GM19395 (cell line): ENCODE data around the gene SURF2.
A peak's percentile ranks its signal among the peaks of the same experiment; 100 is the strongest.
"Not testable (repeated sequence)": the region's sequence is repeated elsewhere in the genome, so short reads cannot be mapped to it uniquely, and the experiment has no call there.

Source experiments
- ATAC-seq: cut with Tn5 transposase; IDR thresholded peaks from one replicate; pipeline ENCODE4 v1.9.1; 2021; ENCODE audit warnings: mild to moderate bottlenecking, moderate library complexity; ENCODE audit not compliant: unreplicated experiment

SURF2 gene

DNA sequence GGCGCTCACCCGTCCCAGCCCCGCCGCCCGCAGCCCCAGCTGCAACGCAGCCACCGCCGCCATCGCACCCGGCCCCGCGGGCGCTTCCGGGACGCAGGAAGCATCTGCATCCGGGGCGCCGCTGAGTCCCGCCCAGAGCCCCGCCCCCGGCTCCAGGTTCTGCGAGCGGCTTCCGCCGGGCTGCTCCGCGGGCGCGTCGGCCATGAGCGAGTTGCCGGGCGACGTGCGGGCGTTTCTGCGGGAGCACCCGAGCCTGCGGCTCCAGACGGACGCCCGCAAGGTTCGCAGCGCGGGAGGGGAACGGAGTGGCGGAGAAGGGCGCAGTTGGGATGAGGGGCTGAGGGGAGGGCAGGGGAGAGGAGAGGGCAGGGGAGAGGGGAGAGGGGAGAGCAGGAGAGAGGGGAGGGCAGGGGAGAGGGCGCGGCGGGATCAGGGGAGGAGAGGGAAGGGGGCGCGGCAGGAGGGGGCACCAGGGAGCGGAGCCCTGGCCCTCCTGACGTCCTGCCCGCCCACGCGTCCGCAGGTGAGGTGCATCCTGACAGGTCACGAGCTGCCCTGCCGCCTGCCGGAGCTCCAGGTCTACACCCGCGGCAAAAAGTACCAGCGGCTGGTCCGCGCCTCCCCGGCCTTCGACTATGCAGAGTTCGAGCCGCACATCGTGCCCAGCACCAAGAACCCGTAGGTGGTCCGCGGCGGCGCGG lies at the start of gene SURF2, which contains the start of gene SURF1:
SURF2 (plus strand) TSS at position 160 of the 701 bp plus-strand sequence; CDS start at position 203, 43 bp downstream.
SURF1 (minus strand) TSS at position 97 of the 701 bp plus-strand sequence; CDS start at position 63, 34 bp downstream.
- peak; percentile 47 for ATAC-seq

DNA sequence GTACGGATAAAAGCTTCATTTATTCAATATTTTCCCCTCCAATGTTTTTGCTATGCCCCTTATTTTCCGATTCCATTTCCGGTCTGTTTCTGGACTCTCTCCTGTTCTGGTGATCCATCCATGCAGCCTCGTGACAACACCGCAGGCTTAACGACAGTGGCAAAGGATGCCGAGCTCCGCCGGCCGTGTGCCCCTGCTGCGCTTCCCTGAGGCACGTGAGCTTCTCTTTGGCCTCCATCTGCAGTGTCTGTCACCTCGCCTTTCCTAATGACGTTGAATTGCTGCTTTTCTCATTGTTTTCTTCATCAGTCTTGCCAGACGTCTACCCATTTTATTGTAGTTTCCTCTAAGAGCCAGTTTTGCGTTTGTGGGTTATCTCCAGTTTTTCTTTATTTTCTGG lies 49.0 kb upstream of the SURF2 start:
- ATAC-seq = no peak

DNA sequence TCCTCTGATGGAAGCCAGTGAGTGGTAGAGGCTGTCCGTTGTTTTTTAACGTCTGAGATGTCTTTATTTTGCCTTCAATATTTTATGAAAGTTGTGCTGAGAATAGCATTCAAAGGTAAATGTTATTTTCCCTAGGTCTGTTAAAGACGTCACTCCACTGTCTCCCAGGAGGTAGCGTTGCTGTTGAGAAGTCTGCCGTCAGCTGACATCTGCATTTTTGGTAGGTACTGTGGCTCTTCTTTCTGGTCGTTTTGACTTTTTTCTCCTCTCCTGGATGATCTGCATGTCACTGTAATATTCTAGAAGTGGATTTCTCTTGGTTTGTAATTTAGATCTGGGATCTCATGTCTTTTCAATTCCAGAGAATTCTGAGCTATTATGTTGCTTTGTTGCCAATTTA lies 46.7 kb upstream of the SURF2 start:
- ATAC-seq = no peak

DNA sequence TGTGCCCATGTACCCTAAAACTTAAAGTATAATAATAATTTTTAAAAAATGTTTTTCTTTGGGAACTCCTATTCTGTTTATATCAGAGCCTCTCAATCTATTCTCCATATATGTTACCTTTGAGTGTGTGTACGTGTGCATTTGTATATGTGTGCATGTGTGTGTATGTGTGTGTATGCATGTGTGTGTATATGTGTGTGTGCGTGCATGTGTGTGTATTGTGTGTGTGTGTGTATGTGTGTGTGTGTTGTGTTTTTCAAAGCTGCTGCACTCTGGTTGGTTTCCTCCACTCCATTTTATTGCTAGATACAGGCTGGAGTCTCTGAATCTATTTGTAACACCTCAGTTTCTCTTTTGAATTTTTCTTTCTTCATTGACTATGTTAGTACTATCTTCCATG lies 40.4 kb upstream of the SURF2 start:
- ATAC-seq = no peak

DNA sequence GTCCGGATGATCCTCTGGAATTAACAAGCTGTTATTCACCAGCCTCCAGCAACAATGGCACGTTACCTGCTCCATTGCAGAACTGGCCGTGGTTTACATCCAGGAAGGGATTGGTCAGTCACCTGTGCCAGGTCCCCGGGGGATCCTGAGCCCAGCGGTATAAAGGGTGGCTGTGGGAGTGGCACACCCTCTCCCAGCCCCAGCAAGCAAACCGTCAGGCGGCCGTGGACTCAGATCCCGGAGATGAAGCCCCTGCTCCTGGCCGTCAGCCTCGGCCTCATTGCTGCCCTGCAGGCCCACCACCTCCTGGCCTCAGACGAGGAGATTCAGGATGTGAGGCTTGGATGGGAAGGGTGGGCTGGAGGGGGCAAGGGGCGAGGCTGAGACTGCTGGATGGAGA lies 38.8 kb upstream of the SURF2 start:
- not testable (repeated sequence) for ATAC-seq

DNA sequence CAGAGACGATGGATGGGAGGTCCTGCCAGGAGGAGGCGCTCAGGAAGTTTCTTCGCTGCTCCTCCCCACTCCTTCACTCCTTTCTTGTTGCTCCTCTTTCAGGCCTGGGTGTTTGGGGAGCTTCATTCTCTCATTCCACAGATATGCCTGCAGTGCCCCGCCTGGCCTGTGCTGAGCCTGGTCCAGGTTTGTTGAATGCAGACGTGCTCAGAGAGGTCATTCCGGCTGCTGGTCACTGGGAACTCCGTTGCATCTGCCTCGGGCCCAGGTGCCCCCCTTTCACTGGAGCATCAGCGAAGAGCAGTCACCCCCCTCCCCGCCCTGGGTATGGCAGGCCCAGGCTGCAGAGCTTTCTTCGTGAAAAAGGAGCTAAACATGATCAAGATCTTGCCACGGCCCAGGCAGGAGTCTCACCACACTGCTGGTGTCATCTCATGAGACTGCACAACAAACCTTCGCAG lies 35.9 kb upstream of the SURF2 start:
- no peak for ATAC-seq

DNA sequence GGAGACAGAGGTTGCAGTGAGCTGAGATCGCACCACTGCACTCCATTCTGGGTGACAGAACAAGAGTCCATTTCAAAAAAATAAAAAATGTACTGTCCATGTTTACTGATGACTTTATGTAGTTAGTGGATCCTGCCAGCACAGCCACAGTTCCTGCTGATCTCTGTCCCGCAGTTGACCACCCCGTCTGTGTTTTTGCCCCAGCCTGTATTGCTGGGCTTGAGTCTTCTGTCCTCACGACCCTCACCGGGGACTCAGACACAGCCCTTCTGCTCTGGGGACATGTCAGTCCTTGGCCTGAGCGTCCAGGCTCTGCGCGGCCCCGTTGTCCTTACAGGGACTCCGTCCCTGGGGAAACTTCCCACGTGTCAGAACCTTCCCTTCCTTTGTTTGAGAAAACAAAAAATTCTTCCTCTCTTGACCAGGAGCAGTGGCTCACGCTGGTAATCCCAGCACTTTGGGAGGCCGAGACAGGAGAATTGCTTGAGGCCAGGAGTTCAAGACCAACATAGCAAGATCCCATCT lies 34.9 kb upstream of the SURF2 start:
- no peak for ATAC-seq

DNA sequence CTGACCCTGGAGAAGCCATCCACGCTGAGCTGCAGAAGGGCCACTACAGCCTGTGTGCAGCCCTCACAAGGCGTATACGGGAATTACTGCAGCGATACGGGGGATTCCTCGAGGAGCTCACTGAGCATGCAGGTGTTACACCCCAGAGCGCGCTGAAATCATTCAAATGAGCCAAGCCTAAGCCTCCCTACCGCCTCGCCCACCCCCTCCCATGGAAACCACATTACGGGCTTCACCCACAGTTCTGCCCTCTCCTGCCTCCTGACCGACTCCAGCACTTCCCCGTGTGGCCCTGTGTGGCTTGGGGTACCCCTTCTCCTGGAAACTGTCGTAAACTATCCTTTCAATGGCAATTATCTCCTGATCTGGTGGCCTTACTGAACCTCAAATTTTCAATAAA lies 33.6 kb upstream of the SURF2 start:
- ATAC-seq = no peak

DNA sequence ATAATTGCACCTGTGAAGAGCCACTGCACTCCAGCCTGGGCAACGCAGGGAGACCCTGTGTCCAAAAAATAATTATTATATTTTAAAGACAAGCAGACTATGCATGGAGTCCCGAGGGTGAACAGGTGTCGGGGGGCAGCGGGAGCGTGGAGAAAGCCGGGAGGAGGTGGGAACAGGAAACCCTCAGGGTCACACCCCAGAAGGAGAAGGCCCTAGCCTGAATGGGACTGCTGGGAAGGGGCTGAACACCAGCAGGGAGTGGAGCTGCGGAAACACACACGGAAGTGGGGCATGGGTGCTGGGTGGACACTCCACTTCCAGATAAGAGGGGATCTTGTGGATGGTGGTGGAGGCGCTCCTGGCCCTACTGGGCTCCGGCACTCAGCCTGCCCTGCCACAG lies 33.1 kb upstream of the SURF2 start:
- ATAC-seq = no peak

DNA sequence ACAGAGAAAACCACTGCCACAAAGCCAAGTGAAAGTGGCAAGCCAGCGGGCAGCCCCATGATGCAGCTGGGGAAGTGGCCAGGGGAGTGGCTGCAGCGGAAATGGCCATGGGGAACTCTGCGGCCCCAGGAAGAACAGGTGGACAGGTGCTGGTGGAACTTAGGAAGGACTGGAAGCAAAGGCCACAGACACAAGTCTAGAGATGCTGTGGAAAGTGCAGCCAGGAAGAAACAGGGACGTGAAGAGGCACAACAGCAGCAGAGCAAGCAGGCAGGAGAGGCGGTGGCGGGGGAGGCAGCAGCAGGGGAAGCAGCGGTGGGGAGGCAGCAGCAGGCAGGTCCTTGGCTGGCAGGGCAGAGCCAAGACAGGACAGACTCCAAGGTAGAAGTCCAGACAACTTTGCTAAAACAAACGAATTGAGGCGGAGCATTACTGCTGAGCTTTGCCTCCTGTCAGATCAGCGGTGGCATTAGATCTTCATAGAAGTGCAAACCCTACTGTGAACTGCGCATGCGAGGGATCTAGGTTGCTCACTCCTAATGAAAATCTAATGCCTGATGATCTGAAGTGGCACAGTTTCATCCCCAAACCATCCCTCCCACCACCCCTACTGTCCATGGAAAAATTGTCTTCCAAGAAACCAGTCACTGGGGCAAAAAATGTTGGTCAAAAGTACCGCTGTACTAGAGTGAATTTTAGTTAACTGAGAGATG lies 32.2 kb upstream of the SURF2 start:
- no peak for ATAC-seq

DNA sequence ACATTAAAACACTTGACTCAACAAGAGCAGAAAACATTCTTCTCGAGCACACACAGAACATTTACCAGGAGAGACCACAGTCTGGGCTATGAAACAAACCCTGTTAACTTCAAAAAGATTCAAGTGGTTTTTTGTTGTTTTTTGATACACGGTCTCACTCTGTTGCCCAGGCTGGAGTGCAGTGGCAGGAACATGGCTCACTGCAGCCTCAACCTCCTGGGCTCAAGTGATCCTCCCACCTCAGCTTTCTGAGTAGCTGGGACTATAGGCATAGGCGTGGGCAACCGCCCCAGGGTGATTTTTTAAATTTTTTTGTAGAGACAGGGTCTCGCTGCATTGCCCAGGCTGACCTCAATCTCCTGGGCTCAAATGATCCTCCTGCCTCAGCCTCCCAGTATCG lies 29.3 kb upstream of the SURF2 start:
- ATAC-seq = not testable (repeated sequence)

DNA sequence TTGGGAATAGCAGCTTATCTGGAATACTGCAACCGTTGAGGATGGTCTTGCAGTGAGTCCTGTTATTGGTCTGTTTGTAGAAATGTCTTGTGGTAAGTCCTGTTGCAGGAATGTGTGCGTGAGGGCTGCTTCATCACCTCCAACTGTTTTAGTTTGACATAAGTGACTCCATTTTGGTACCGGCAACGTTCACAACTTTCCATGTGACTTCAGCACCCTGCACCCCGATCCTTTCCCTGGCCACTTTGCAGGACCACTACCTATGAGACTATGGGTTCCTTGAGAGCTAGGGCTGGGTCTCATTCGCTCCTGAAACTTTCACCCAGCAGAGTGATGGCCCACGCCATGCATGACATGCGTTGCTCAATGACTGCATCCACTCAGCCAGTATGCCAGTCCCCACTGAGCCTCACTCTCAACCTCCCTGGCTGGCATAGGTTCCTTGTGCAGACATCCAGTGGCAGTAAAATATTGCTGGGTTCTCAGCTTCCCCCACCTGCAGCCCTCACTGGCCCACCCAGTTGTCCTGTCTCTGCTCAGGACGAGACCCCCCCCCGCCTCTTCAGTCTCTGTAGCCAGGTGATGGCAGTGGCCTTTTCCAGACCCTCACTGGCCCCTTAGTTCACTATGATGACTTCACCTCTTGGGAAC lies 28.4 kb upstream of the SURF2 start:
- ATAC-seq = no peak

DNA sequence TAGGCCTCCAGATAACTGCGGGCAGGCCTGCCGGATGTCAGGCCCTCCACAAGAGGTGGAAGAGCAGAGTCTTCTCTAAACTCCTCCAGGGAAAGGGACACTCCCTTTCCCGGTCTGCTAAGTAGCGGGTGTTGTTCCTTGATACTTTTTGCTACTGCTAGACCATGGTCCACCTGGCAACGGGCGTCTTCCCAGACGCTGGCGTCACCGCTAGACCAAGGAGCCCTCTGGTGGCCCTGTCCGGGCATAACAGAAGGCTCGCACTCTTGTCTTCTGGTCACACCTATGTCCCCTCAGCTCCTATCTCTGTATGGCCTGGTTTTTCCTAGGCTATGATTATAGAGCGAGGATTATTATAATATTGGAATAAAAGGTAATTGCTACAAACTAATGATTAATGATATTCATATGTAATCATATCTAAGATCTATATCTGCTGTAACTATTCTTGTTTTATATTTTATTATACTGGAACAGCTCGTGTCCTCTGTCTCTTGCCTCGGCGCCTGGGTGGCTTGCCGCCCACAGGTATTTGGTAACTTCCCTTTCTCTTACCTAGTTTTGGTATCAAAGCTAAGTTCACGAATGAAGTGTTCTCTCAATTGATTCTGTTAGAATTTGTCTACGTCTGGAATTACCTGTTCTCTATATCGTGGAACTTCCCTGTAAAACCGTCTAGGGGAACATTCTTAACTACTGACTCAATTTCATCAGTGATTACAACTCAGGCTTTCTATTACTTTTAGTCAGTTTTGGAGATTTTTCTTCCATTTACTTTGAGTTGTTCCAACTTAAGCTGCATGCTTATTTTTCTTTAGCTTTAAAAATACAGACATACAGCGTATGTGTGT lies 26.8 kb upstream of the SURF2 start:
- ATAC-seq = not testable (repeated sequence)

DNA sequence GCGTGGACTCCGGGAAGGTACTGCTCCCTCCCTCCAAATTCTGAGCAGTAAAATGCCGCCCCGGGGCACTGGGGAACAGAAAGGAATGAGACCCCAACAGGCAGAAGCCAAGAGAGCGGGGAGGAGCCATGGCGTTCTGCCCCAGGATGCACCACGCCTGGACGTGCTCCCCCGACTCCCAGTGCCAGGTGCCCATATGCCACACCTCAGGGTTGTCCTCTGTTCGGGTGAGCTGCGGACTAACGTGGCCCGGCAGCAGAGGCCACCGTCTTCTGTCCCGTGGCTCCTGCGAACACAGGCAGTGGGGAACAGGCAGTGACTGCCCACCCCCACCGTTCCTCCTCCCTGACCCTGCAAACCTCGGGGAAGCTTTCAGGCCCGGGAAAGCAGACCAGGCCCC lies 25.1 kb upstream of the SURF2 start:
- ATAC-seq = no peak

DNA sequence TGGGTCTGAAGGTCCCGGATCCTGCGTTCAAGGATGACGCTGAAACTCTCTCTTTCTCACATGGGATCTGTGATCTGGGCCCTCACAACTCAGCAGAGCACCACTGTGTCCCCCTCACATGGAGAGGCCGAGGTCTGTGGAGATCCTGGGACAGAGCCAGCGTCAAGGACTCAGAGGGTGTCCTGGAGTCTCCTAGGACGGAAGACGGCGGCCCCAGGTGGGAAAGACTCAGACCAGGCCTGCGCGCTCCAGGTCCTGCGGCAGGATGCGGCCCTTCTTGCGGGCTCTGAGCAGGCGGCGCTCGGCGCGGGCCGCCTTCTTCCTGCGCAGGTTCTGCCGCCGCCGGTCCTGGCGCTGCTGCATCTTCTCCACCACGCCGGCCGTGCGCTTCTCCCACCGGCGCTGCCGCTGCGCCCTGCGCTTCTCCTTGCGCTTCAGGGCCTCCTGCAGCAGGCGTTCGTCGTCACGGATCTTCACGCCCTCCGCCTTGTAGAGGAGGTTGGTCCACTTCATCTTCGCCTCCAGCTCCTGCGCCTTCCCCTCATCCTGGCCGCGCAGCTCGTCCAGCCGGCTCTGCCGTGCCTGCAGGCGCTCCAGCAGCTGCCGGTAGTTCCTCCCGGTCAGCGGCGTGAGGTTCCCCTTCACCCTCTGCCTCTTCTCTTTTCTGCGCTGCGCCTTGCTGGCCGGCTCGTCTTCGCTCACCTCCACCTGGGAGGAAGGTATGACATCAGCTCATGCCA lies 24.5 kb upstream of the SURF2 start:
- no peak for ATAC-seq

DNA sequence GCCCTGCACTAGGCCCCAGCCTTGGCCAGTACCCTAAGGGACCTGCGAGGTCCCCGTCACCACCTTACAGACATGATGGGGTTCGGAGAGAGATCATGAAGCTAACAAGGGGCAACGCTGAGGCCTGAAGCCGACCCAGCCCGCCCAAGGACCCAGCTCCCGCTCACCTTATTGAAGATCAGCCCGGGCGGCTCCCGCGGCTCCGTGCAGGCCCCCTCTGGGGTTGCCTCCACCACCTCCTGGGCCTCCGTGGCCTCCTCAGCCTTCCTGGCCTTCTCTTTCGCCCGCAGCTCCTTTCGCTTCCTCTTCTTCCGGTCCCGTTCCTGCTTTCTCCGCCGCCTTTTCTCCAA lies 24.0 kb upstream of the SURF2 start:
- no peak for ATAC-seq

DNA sequence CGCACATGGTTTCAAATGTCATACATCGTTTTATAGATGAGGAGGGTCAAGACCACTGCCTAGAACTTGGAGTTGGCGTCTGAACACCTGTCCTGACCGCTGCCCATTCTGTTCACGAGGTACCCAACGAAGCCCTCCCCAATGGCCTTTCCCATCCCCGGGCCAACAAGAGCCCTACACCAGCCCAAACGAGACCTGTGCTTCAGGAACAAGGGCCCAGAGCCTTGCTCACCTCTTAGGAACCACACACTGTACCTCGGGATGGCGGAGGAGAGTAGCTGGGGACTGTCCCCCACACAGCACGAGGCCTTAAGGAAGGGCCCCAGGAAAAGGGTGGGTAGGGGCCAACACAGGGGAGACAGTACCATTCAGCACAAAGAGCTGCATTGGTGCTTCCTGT lies 23.3 kb upstream of the SURF2 start:
- no peak for ATAC-seq

DNA sequence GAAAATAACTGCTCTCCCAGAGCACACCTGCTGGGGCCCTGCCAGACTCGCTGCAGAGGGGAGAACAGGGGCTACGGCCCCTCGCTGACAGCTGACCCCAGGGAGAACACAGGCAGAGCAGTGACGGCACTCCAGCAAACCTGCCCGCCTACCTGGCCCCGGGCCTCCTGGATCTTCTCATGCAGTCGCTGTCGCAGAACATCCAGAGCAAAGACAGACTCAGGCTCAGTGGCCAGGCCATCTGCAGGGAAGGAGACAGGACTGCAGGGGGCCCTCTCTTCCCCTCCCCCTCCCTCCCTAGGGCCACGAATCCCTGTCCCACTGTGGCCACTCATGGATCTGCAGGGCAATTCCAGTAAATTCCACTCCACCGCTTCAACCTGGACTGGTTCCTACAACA lies 22.8 kb upstream of the SURF2 start:
- ATAC-seq = no peak

DNA sequence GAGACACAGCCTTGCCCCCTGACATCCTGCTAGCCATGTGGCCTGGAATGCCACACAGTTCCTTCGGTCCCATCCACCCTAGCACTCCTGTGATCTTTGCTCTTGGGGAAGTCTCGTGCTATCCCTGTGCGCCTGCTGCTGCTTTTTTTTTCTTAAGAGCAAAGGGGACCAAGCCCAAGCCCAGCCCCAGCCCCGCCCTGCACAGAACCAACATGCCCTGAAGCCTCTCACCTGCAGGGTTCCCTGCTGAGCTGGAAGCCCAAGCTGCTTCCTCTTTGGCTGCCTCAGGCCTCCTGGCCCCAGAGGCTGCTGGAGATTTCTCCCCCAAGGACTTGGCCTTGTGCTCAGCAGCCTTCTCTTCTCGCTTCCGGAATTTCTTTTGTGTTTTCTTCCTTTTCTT lies 22.2 kb upstream of the SURF2 start:
- ATAC-seq = no peak

DNA sequence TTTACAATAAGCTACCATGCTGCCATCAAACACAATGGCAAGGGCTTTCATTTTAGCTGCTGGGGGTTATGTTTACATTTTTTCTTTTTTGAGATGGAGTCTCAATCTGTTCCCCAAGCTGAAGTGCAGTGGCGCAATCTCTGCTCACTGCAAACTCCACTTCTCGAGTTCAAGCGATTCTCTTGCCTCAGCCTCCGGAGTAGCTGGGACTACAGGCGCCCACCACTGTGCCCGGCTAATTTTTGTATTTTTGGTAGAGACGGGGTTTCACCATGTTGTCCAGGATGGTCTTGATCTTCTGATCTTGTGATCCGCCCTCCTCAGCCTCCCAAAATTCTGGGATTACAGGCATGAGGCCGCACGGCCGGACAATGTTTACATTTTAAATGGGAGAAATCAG lies 21.5 kb upstream of the SURF2 start:
- ATAC-seq = not testable (repeated sequence)
